HG03571 (cell line): ENCODE data around the gene ADAMTSL1.

Source experiments
- ATAC-seq: cut with Tn5 transposase; IDR thresholded peaks from one replicate; pipeline ENCODE4 v1.9.1; 2021; ENCODE audit not compliant: unreplicated experiment

The ADAMTSL1 gene

GRCh38 chr9:18496256-18497000 lies 22.5 kb downstream of the ADAMTSL1 start:
- ATAC-seq = no peak

- no peak for ATAC-seq
These were observed 25.1 kb downstream of the ADAMTSL1 start for GRCh38 chr9:18499062-18499461.

- ATAC-seq = no peak
These were observed 26.0 kb downstream of the ADAMTSL1 start for GRCh38 chr9:18499980-18500379.

GRCh38 chr9:18500451-18500850 lies 26.5 kb downstream of the ADAMTSL1 start:
- ATAC-seq = no peak

DNA sequence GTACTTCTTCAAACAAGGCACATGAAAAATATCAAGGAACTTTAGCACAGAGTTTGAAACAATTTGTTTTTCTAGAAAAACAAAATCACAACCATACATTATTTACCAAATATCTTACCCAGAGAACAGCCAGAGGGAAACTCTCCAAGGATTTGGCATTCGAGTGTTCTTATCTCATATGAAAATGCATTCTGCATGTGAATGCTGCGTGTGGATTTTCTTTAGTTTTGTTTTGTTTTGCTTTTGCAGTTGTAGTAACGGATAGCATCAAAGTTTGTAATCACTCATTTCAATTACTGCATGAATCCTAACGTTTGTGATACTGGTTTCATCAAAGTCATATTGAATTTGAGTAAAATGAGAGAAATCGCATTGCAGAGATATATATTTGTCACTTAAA lies 28.0 kb downstream of the ADAMTSL1 start:
- no peak for ATAC-seq

DNA sequence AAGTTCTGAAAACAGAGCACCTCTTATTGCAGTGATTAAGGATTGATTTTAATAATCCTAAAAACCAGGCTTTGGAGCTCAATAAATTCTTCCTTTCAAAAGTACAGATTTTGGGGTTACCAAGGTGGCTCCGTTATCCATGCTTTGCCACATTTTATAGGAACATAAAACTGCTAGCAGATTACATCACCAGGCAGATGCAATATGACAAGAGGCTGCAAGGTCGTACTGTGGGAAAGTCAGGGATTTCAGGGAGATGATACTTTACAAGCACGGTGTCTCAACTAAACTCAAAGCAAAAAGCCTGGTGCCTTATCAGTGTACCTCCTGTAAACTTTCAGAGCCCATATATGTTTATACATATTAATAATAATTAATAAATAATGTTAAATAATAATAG lies 28.6 kb downstream of the ADAMTSL1 start:
- ATAC-seq = no peak

- ATAC-seq = no peak
These were observed 30.8 kb downstream of the ADAMTSL1 start for GRCh38 chr9:18504707-18505106.

GRCh38 chr9:18507151-18507550 lies 33.2 kb downstream of the ADAMTSL1 start:
- ATAC-seq = no peak

DNA sequence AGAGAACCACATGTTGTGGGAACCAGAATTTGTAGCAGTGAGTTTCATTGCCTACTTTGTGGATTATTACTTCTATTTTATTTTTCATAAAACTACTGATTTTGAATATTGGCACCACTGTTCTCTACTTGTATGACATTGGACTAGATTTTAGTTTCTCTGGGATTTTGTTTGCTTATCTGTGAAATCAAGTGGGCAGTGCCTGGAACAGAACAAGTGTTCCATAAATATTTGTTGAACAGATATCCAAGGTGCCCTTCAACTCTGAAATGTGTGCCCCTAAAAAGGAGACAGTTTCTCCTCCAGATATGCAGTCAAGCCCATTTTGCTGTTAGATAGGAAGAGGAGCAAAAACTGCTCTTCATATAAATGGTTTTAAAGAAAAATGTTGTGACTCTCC lies 42.6 kb downstream of the ADAMTSL1 start:
- ATAC-seq = no peak

GRCh38 chr9:18516965-18517364 lies 43.0 kb downstream of the ADAMTSL1 start:
- no peak for ATAC-seq

DNA sequence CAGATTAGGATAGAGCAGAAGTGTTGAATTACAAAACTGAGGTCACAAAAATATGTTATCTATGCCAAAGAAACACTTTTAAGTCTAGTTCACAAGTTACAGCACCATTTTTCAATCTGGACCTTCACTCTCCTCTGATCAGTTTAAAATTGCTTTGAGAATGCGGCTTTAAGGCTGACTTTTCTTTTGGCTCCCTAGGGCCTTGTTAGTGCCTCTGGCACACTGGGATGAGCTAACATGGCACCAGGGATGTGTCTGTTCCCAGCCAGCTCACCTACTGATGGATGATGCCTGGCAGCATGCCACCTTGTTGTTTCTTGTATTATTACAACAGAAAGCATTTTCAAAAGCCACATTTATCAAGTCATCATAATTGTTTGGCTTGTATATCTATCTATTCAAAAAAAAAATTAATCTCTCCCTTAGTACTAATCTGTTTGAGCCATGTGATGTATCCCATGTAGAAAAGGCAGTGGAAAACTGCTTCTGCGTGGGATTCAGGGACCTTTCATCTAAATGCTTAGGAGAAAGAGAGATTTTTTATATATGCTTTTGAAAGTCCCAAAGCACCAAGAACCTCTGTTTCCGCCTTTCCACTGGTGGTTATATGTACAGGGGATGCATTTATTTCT lies 46.6 kb downstream of the ADAMTSL1 start:
- ATAC-seq = no peak

- ATAC-seq = no peak
These were observed 52.7 kb downstream of the ADAMTSL1 start for GRCh38 chr9:18526685-18527084.

- ATAC-seq = no peak
These were observed 57.4 kb downstream of the ADAMTSL1 start for GRCh38 chr9:18531136-18532065.

- no peak for ATAC-seq
These were observed 60.7 kb downstream of the ADAMTSL1 start for GRCh38 chr9:18534611-18535010.

GRCh38 chr9:18536554-18536953 lies 62.6 kb downstream of the ADAMTSL1 start:
- no peak for ATAC-seq

DNA sequence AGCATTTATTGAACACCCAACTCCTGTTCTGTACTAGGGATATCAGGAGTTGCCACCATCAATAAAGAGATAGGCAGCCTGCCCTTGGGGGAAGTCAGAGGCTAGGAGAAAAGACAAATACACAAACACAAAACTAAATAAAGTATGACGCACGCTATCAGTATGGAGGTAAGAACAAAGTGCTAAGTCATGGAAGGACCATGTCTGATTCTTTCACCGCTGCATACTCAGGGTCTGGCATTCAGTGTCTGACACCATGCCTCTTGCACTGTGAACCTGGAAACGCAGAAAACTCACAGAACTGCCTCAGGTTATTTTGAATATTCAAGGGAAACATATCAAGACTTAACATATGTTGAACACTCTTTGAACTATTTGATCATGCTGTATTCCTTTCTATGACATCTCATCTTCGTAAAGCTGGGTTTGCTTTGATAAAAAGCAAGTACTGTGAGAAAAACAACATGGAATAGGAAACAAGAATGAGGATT lies 65.3 kb downstream of the ADAMTSL1 start:
- ATAC-seq = no peak

DNA sequence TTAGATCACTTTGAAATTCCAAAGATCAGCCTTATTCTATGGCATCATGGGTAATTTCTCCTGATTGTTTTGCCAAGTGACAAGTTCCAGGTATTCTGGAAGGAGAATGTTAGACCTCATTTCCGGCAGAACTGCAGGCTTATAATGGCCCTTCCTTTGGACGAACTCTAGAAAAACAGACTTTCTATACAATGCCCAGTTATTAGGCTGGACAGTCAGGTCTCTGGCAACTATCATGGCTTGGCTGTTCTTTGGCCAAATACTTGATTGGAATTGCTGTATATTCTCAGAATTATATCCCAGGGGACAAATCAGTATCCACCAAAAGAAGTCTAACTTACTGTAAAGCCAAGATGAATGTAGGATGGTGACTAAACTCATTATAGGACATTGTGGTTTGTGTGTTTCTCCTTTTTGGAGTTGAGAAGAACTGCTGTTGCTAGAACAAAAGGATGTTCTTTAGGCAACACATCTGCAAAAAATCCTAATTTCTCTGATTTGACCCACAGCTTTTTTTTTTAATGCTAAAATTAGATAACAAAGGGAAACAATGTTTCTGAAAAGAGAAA lies 69.0 kb downstream of the ADAMTSL1 start:
- ATAC-seq = no peak

GRCh38 chr9:18543406-18544192 lies 69.6 kb downstream of the ADAMTSL1 start:
- ATAC-seq = no peak

- ATAC-seq = no peak
These were observed 70.5 kb downstream of the ADAMTSL1 start for GRCh38 chr9:18544456-18544855.

DNA sequence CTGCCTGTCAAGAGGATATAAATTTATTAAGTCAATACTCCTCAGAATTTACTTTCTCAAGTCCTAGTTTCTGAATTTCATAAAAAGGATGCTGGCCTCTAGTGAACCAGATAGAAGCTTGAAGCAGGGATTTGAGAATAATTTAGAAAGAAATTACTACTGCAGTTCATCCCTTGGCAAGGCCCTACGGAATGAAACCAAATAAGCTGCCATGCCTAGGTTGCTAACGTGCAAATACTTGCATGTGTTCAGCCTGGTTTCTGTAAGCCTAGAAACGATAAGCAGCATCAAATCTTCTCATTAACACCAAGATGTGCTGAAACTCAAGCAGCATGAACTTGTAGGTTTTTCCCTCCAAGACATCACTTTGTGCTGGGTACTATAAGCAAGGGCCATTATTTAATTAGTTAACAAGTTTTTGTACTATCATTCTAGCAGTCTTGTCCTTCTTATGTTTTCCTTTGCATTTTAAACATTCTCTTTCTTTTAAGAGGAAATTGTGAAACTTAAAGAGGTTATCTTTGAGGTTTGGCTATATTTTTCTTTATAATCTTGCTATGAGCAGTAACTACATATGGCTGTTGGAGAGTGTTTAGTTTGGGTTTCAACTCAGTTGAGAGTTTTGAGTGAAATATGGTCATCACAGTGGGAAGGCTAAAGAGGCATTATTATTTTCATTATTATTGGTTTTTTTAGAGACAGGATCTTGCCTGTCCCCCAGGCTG lies 71.8 kb downstream of the ADAMTSL1 start:
- ATAC-seq = no peak
